Spleen (tissue), 7 donors: ENCODE measurements around the gene DCAF4.
A peak's percentile ranks its signal among the peaks of the same experiment; 100 is the strongest.

Experiments
- POLR2AphosphoS5 ChIP-seq, 3 donors: sonication (generic); formaldehyde crosslinking; IDR thresholded peaks; one replicate each; pipeline ENCODE4 v1.5.1; 2017; ENCODE audit warnings: antibody characterized with exemption in 3 of 3
- TF ChIP-seq, protein P1 (sequence below), 11 experiments: fragments of 200-600 bp in 7 of 11; fragments of 450-650 bp in 4 of 11; sonication (generic) in 4 of 11; IDR thresholded peaks in 8 of 11; conservative IDR thresholded peaks in 3 of 11; 1 replicate in 7 of 11; 2 replicates in 4 of 11; pipeline versions ENCODE4 v1.4.0 to v1.8.0; 2016 to 2021; ENCODE audit warnings: antibody characterized with exemption in 11 of 11, inconsistent platforms in 4 of 11, mild to moderate bottlenecking in 1 of 11
- donor health status: DM: no; HTN: no; CAD: no; lungs with moderate emphysema.
- donor health status: DM: no; HTN: no; CAD: no.
- donor health status: DM: no; HTN: no; CAD: no.

GRCh38 chr14:72939630-72940029 is 13.4 kb downstream of the DCAF4 start:
- TF ChIP-seq POLR2AphosphoS5 (IDR thresholded peaks at IDR 0.05), result peak in 1 of 3 donors; percentile 18
- TF ChIP-seq, protein P1, sequence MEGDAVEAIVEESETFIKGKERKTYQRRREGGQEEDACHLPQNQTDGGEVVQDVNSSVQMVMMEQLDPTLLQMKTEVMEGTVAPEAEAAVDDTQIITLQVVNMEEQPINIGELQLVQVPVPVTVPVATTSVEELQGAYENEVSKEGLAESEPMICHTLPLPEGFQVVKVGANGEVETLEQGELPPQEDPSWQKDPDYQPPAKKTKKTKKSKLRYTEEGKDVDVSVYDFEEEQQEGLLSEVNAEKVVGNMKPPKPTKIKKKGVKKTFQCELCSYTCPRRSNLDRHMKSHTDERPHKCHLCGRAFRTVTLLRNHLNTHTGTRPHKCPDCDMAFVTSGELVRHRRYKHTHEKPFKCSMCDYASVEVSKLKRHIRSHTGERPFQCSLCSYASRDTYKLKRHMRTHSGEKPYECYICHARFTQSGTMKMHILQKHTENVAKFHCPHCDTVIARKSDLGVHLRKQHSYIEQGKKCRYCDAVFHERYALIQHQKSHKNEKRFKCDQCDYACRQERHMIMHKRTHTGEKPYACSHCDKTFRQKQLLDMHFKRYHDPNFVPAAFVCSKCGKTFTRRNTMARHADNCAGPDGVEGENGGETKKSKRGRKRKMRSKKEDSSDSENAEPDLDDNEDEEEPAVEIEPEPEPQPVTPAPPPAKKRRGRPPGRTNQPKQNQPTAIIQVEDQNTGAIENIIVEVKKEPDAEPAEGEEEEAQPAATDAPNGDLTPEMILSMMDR (IDR thresholded peaks at IDR 0.05 in 8 of 11, conservative IDR thresholded peaks at IDR 0.05 in 3 of 11), result no peak
